Activated CD4-positive, alpha-beta T cell treated with anti-CD3 and anti-CD28 coated beads, Interleukin-2, amount 10 ng/mL, durations not matched to agents 24 days and 14 days (primary cell): Measurements from ENCODE around the gene EMILIN2. TPM values are rescaled to one million over a fixed set of nuclear protein-coding genes. Genes with fewer than 3 reads are reported as not detected.
"Not testable (repeated sequence)": the region's sequence is repeated elsewhere in the genome, so short reads cannot be mapped to it uniquely, and the experiment has no call there.

Experiments
- DNase-seq: peaks from one replicate; pipeline ENCODE4 v3.0.0; 2022
- H3K27ac Mint-ChIP-seq: one replicate; pipeline ENCODE4 v1.8.0; 2022; ENCODE audit warnings: mild to moderate bottlenecking, mixed read lengths
- H3K27me3 Mint-ChIP-seq: one replicate; pipeline ENCODE4 v1.8.0; 2022; ENCODE audit warnings: mixed read lengths
- H3K36me3 Mint-ChIP-seq: one replicate; pipeline ENCODE4 v1.8.0; 2022; ENCODE audit warnings: low read depth, mild to moderate bottlenecking, mixed read lengths
- H3K4me1 Mint-ChIP-seq: one replicate; pipeline ENCODE4 v1.8.0; 2021; ENCODE audit warnings: mixed read lengths
- H3K4me3 Mint-ChIP-seq: one replicate; pipeline ENCODE4 v1.8.0; 2022; ENCODE audit warnings: mild to moderate bottlenecking, moderate library complexity, mixed read lengths
- H3K9me3 Mint-ChIP-seq: one replicate; pipeline ENCODE4 v1.8.0; 2021; ENCODE audit warnings: mixed read lengths
- intact Hi-C: fragments of 100-400 bp; cut with micrococcal nuclease; formaldehyde crosslinking; loops from one replicate; pipeline ENCODE4 v1.15.1; 2023
- total RNA-seq: library from RNA; stranded (reverse); gene quantifications from 2 replicates; pipeline ENCODE4 v1.2.3, GENCODE V29; 2022

EMILIN2 gene
- total RNA-seq, 1 donor from 2014 or later, result 35.5 TPM

GRCh38 chr18:2913398-2914005 is 66.7 kb downstream of the EMILIN2 start:
- peak overlapping the region; percentile 58 for H3K27ac Mint-ChIP-seq
- H3K4me3 Mint-ChIP-seq, result no peak overlapping the region
- H3K27me3 Mint-ChIP-seq, result no peaks in the 10 kb centered on the region
- H3K36me3 Mint-ChIP-seq, result peaks cover 53% of the 10 kb centered on the region
- DNase-seq, result no peak
- no peaks in the 10 kb centered on the region for H3K9me3 Mint-ChIP-seq
- intact Hi-C loops, result no loop called here
- H3K4me1 Mint-ChIP-seq, result peaks cover 20% of the 10 kb centered on the region

GRCh38 chr18:2914185-2914880 is 67.5 kb downstream of the EMILIN2 start:
- intact Hi-C loops, result no loop called here
- Mint-ChIP-seq H3K4me1 (peaks cover 17% of the 10 kb centered on the region), H3K4me3 (no peak overlapping the region), H3K27me3 (no peaks in the 10 kb centered on the region), H3K27ac (no peak overlapping the region), H3K36me3 (peaks cover 56% of the 10 kb centered on the region), H3K9me3 (no peaks in the 10 kb centered on the region)
- no peak for DNase-seq

- Mint-ChIP-seq H3K27ac (peak overlapping the region; percentile 25), H3K27me3 (no peaks in the 10 kb centered on the region)
Observed at GRCh38 chr18:2914881-2915240, 68.1 kb downstream of the EMILIN2 start.

GRCh38 chr18:2915486-2915885 is 68.7 kb downstream of the EMILIN2 start:
- H3K4me3 Mint-ChIP-seq, intact Hi-C loops, DNase-seq, H3K9me3 Mint-ChIP-seq, H3K27ac Mint-ChIP-seq, H3K27me3 Mint-ChIP-seq: not testable (repeated sequence)
- peaks cover 17% of the 10 kb centered on the region for H3K4me1 Mint-ChIP-seq
- H3K36me3 Mint-ChIP-seq, result peaks cover 60% of the 10 kb centered on the region

More at GRCh38 chr18:2914881-2915240, 68.1 kb downstream of the EMILIN2 start:
- intact Hi-C loops, result no loop called here
- Mint-ChIP-seq H3K9me3 (no peaks in the 10 kb centered on the region), H3K36me3 (peaks cover 56% of the 10 kb centered on the region), H3K4me3 (no peak overlapping the region), H3K4me1 (peaks cover 17% of the 10 kb centered on the region)
- no peak for DNase-seq

- H3K27me3 Mint-ChIP-seq, result no peaks in the 10 kb centered on the region
- H3K4me1 Mint-ChIP-seq, result peaks cover 19% of the 10 kb centered on the region
- H3K36me3 Mint-ChIP-seq, result peaks cover 63% of the 10 kb centered on the region
- no peak for DNase-seq
- no peaks in the 10 kb centered on the region for H3K9me3 Mint-ChIP-seq
- peak overlapping the region; percentile 64 for H3K27ac Mint-ChIP-seq
- H3K4me3 Mint-ChIP-seq, result no peak overlapping the region
- intact Hi-C loops, result no loop called here
Observed at GRCh38 chr18:2916184-2916583, 69.4 kb downstream of the EMILIN2 start.

- Mint-ChIP-seq H3K4me1 (peaks cover 20% of the 10 kb centered on the region), H3K36me3 (peaks cover 64% of the 10 kb centered on the region), H3K27me3 (no peaks in the 10 kb centered on the region), H3K9me3 (no peaks in the 10 kb centered on the region), H3K27ac (peak overlapping the region; percentile 77), H3K4me3 (no peak overlapping the region)
- no peak for DNase-seq
- intact Hi-C loops, result no loop called here
Observed at GRCh38 chr18:2917259-2918047, 70.6 kb downstream of the EMILIN2 start.

GRCh38 chr18:2918761-2919550 is 72.2 kb downstream of the EMILIN2 start:
- DNase-seq, result no peak
- intact Hi-C loops, result no loop called here
- H3K4me3 Mint-ChIP-seq, result no peak overlapping the region
- H3K36me3 Mint-ChIP-seq, result peaks cover 73% of the 10 kb centered on the region
- peaks cover 20% of the 10 kb centered on the region for H3K4me1 Mint-ChIP-seq
- H3K27me3 Mint-ChIP-seq, result no peaks in the 10 kb centered on the region
- no peak overlapping the region for H3K27ac Mint-ChIP-seq
- H3K9me3 Mint-ChIP-seq, result no peaks in the 10 kb centered on the region

GRCh38 chr18:2919600-2919999 is 72.8 kb downstream of the EMILIN2 start:
- Mint-ChIP-seq H3K4me1 (peaks cover 20% of the 10 kb centered on the region), H3K27ac (no peak overlapping the region), H3K9me3 (no peaks in the 10 kb centered on the region), H3K4me3 (no peak overlapping the region), H3K36me3 (peaks cover 73% of the 10 kb centered on the region), H3K27me3 (no peaks in the 10 kb centered on the region)
- DNase-seq, result no peak
- intact Hi-C loops, result no loop called here

GRCh38 chr18:2920027-2920426 is 73.2 kb downstream of the EMILIN2 start:
- Mint-ChIP-seq H3K36me3 (peaks cover 74% of the 10 kb centered on the region), H3K4me3 (no peak overlapping the region), H3K27me3 (no peaks in the 10 kb centered on the region), H3K9me3 (no peaks in the 10 kb centered on the region), H3K27ac (no peak overlapping the region), H3K4me1 (peaks cover 20% of the 10 kb centered on the region)
- DNase-seq, result no peak
- intact Hi-C loops, result loop anchor here (5.0 kb wide), 1 partner anchor 138 kb away; no protein-coding TSS in a partner anchor

- H3K27me3 Mint-ChIP-seq, result no peaks in the 10 kb centered on the region
- no peak overlapping the region for H3K27ac Mint-ChIP-seq
- no peak for DNase-seq
- no peaks in the 10 kb centered on the region for H3K9me3 Mint-ChIP-seq
- no peak overlapping the region for H3K4me3 Mint-ChIP-seq
- H3K36me3 Mint-ChIP-seq, result peaks cover 76% of the 10 kb centered on the region
- peaks cover 20% of the 10 kb centered on the region for H3K4me1 Mint-ChIP-seq
- intact Hi-C loops, result loop anchor here (5.0 kb wide), 1 partner anchor 138 kb away; no protein-coding TSS in a partner anchor
Observed at GRCh38 chr18:2920546-2921343, 73.9 kb downstream of the EMILIN2 start.

GRCh38 chr18:2921778-2922177 is 75.0 kb downstream of the EMILIN2 start:
- intact Hi-C loops, result loop anchor here (5.0 kb wide), 1 partner anchor 139 kb away; no protein-coding TSS in a partner anchor

GRCh38 chr18:2923464-2923863 is 76.7 kb downstream of the EMILIN2 start:
- H3K9me3 Mint-ChIP-seq, result no peaks in the 10 kb centered on the region
- H3K36me3 Mint-ChIP-seq, result peaks cover 73% of the 10 kb centered on the region
- no peak overlapping the region for H3K4me3 Mint-ChIP-seq
- no peak overlapping the region for H3K27ac Mint-ChIP-seq
- DNase-seq, result no peak
- H3K27me3 Mint-ChIP-seq, result no peaks in the 10 kb centered on the region
- H3K4me1 Mint-ChIP-seq, result peaks cover 4% of the 10 kb centered on the region
- intact Hi-C loops, result loop anchor here (5.0 kb wide), 1 partner anchor 141 kb away; no protein-coding TSS in a partner anchor

More at GRCh38 chr18:2921778-2922177, 75.0 kb downstream of the EMILIN2 start:
- H3K9me3 Mint-ChIP-seq, result no peaks in the 10 kb centered on the region
- no peak overlapping the region for H3K27ac Mint-ChIP-seq
- peaks cover 17% of the 10 kb centered on the region for H3K4me1 Mint-ChIP-seq
- peaks cover 73% of the 10 kb centered on the region for H3K36me3 Mint-ChIP-seq
- no peaks in the 10 kb centered on the region for H3K27me3 Mint-ChIP-seq
- no peak overlapping the region for H3K4me3 Mint-ChIP-seq
- DNase-seq, result no peak

GRCh38 chr18:2924920-2925319 is 78.1 kb downstream of the EMILIN2 start:
- Mint-ChIP-seq H3K9me3 (no peaks in the 10 kb centered on the region), H3K36me3 (peaks cover 70% of the 10 kb centered on the region), H3K4me3 (no peak overlapping the region), H3K4me1 (peaks cover 6% of the 10 kb centered on the region), H3K27ac (no peak overlapping the region), H3K27me3 (no peaks in the 10 kb centered on the region)
- intact Hi-C loops, result loop anchor here (5.0 kb wide), 1 partner anchor 143 kb away; no protein-coding TSS in a partner anchor
- no peak for DNase-seq
